Measurements from ENCODE around the gene STPG3. TPM values are rescaled to one million over a fixed set of nuclear protein-coding genes. Genes with fewer than 3 reads are reported as not detected.

STPG3 gene
- total RNA-seq, 1 donor from 2014 or later: not detected

DNA sequence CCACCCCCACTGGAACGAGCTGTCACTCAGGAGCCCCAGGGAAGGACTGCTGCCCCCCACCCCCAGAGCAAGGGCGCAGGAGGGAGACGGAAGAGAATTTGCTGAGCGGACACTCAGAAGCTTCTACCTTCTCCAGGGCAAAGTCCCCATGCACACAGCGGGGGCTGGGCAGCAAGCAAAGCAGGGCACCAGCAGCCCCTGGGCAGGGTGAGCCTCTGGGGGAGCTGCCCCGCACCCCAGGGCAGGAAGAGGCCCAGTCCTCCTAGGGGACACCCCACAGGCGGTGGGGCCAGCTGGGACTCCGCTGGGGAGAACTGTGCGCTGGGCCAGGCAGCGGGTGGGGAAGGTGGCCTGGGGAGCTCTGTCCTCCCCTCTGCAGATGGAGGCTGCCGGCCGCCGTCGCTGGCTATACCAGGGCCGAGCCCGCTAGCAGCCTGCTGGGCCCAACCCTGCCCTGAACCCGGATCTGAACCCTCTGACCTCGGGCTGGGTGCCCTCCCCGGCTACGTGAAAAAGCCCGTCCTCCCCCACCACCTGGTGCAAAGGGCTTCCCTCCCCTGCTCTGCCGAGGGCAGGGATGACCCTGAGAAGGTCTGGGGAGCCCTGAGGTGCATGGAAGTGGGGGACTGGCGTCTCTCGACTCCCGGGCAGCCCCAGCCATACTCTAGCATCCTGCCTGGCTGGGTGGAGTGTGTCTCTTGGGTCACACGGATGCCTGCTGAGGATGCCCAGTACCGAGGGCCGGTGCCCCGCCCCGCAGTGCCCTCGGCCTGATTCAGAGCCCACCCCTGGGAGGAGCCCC lies 21.0 kb upstream of the STPG3 start:
- Histone ChIP-seq H3K4me3 (no peak overlapping the region), H3K27ac (no peak overlapping the region), H3K36me3 (no peaks in the 10 kb centered on the region), H3K4me1 (no peaks in the 10 kb centered on the region), H3K27me3 (peaks cover 55% of the 10 kb centered on the region), H3K9me3 (no peaks in the 10 kb centered on the region)
- TF ChIP-seq, protein P1, sequence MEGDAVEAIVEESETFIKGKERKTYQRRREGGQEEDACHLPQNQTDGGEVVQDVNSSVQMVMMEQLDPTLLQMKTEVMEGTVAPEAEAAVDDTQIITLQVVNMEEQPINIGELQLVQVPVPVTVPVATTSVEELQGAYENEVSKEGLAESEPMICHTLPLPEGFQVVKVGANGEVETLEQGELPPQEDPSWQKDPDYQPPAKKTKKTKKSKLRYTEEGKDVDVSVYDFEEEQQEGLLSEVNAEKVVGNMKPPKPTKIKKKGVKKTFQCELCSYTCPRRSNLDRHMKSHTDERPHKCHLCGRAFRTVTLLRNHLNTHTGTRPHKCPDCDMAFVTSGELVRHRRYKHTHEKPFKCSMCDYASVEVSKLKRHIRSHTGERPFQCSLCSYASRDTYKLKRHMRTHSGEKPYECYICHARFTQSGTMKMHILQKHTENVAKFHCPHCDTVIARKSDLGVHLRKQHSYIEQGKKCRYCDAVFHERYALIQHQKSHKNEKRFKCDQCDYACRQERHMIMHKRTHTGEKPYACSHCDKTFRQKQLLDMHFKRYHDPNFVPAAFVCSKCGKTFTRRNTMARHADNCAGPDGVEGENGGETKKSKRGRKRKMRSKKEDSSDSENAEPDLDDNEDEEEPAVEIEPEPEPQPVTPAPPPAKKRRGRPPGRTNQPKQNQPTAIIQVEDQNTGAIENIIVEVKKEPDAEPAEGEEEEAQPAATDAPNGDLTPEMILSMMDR (IDR thresholded peaks at IDR 0.05): no peak
- ATAC-seq: no peak
- DNase-seq: no peak
- intact Hi-C loops (cut with DNase I): loop anchor here (5.0 kb wide), 1 partner anchor 113 kb away; no protein-coding TSS in a partner anchor

DNA sequence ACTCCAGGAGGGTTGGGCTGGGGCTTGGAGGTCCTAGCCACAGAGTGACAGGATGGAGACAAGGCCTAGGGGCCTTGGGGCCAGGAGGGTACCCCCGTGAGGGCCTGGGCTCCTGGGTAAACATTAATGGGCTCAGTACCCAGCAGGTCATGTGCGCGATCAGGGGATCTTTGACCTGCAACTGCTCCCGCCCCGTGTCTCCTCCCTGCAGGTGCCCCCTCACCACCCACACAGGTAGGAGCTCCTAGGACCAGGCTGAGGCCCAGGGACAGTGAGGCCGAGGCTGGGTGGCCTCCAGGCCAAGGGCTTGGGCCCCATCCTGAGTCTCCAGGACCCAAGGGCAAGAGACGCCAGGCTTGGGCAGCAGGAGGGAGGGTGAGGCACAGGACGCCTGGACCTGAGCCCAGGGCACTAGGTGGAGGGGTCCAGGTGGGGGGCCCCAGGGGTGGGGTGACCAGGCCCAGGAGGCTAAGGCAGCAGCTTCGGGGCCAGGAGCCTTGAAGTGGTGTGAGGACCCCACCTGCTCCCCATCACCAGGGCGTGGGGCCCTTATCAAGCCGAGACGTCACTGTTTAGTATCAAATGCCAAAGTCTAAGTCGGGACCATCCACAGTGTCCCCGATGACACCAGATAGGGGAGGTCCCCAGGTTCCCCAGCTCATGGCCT lies 20.2 kb upstream of the STPG3 start, which contains the start of gene SLC34A3:
Gene SLC34A3, plus strand, starts transcription at position 197 of the 667 bp plus-strand sequence. CDS start 802 bp downstream, outside the sequence.
- Histone ChIP-seq H3K27ac (no peak within 1 kb of the TSS), H3K27me3 (peaks cover 57% of the 10 kb centered on the region), H3K4me1 (no peaks in the 10 kb centered on the region), H3K9me3 (no peaks in the 10 kb centered on the region), H3K4me3 (no peak within 1 kb of the TSS), H3K36me3 (no peaks in the 10 kb centered on the region)
- intact Hi-C loops (cut with DNase I): no loop called here
- DNase-seq: no peak
- no peak for ATAC-seq
- TF ChIP-seq, protein P1 (IDR thresholded peaks at IDR 0.05): no peak

DNA sequence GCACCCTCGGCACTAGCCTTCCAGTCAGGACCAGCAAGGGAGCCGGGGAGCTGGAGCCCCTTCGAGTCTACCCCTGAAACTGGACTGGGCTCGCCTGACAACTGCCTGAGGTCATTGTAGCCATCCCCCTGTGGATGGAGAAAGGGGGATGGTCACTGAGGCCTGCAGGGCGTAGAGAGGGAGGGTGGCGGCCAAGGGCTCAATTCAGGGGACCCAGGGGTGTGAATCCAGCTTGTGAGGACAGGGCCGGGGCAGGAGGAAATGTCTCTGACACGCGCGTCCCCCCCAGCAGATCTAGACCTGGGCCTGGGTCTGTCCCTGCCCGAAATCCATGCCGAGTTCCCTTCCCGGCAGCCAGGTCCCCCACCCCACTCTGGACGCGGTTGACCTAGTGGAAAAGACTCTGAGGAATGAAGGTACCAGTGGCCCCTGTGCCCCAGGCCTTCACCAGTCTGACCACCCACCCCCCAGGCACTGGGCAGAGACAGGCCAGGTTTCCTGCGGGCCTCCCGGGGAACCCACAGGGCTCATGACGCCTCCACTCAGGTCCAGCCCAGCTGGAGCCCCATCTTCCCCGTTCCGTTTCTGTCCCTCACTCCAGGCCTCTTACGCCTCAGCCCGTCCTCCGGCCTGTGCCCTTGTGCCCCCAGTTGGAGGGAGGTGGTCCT lies 19.6 kb upstream of the STPG3 start:
- ATAC-seq (no peak), DNase-seq (no peak)
- no peak overlapping the region for H3K27ac ChIP-seq
- TF ChIP-seq, protein P1 (IDR thresholded peaks at IDR 0.05): no peak
- no peaks in the 10 kb centered on the region for H3K9me3 ChIP-seq
- H3K27me3 ChIP-seq: peaks cover 59% of the 10 kb centered on the region
- H3K4me1 ChIP-seq: peaks cover 5% of the 10 kb centered on the region
- intact Hi-C loops (cut with DNase I): no loop called here
- no peaks in the 10 kb centered on the region for H3K36me3 ChIP-seq
- no peak overlapping the region for H3K4me3 ChIP-seq

DNA sequence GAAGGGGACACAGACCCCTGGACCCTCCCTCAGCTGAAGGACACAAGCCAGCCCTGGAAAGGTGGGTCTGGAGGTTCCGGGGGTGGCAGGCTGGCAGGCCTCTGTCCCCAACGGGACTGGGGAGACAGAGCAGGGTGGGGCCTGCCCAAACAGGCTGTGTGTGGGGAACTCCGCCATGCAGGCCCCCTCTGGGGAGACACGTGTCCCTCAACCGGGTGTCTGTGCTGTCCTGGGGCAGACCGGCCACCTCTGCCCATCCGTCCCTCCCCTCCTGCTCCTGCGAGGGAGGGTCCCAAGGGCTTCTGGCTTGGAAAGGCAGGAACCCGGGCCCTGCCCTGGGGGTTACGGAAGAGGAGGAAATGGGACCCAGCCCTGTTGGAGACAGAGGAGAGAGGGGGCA lies 19.0 kb upstream of the STPG3 start:
- no peak for DNase-seq
- ATAC-seq: no peak
- TF ChIP-seq, protein P1 (IDR thresholded peaks at IDR 0.05): no peak
- no peaks in the 10 kb centered on the region for H3K36me3 ChIP-seq
- H3K4me3 ChIP-seq: no peak overlapping the region
- H3K27me3 ChIP-seq: peaks cover 59% of the 10 kb centered on the region
- no peak overlapping the region for H3K27ac ChIP-seq
- intact Hi-C loops (cut with DNase I): no loop called here
- H3K9me3 ChIP-seq: no peaks in the 10 kb centered on the region
- H3K4me1 ChIP-seq: peaks cover 9% of the 10 kb centered on the region

DNA sequence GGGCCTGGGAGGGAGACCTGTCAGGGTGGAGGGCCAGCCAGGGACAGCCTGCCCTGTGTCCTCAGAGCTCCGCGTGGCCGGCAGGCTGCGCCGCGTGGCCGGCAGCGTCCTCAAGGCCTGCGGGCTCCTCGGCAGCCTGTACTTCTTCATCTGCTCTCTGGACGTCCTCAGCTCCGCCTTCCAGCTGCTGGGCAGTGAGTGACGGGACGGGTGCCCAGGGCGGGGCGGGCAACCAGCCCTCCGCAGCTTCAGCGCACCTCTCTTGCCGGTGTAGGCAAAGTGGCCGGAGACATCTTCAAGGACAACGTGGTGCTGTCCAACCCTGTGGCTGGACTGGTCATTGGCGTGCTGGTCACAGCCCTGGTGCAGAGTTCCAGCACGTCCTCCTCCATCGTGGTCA lies 18.6 kb upstream of the STPG3 start:
- TF ChIP-seq, protein P1 (IDR thresholded peaks at IDR 0.05): no peak
- Histone ChIP-seq H3K27me3 (peaks cover 59% of the 10 kb centered on the region), H3K36me3 (no peaks in the 10 kb centered on the region), H3K4me1 (peaks cover 9% of the 10 kb centered on the region), H3K9me3 (no peaks in the 10 kb centered on the region), H3K27ac (no peak overlapping the region), H3K4me3 (no peak overlapping the region)
- DNase-seq: no peak
- no peak for ATAC-seq
- intact Hi-C loops (cut with DNase I): no loop called here

Data from upper lobe of right lung (tissue), 1 donor.